Body of pancreas (tissue), 4 donors: Measurements from ENCODE around the gene SUGCT.

Experiments
- POLR2A ChIP-seq, 3 donors: fragments of 450-650 bp; IDR thresholded peaks; one replicate each; pipeline ENCODE4 v1.6.1; 2016; ENCODE audit warnings: antibody characterized with exemption in 3 of 3, mild to moderate bottlenecking in 2 of 3
- TF ChIP-seq, protein P1 (sequence below), 7 experiments: fragments of 450-650 bp in 4 of 7; fragments of 200-600 bp in 3 of 7; sonication (generic) in 3 of 7; IDR thresholded peaks; one replicate each; pipeline ENCODE4 v1.5.1; 2016 to 2019; ENCODE audit warnings: antibody characterized with exemption in 7 of 7

DNA sequence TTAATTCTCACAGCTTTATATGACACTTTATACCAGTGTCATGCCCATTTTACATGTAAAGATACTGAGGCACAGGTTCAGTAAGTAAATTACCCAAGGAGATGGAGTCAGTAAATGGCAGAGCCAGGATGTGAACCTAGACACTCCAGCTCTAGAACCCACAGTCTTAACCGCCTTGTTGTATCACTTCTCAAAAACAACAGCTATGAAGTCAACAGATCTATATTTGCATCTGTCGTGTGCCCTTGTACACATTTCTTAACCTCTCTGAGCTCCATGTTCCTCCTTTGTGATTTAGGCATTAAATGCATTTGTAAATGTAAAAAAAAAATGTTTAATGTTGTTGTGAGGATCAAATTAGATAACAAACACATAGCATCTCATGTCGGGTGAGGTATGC lies 716.2 kb downstream of the SUGCT start:
- TF ChIP-seq, protein P1, sequence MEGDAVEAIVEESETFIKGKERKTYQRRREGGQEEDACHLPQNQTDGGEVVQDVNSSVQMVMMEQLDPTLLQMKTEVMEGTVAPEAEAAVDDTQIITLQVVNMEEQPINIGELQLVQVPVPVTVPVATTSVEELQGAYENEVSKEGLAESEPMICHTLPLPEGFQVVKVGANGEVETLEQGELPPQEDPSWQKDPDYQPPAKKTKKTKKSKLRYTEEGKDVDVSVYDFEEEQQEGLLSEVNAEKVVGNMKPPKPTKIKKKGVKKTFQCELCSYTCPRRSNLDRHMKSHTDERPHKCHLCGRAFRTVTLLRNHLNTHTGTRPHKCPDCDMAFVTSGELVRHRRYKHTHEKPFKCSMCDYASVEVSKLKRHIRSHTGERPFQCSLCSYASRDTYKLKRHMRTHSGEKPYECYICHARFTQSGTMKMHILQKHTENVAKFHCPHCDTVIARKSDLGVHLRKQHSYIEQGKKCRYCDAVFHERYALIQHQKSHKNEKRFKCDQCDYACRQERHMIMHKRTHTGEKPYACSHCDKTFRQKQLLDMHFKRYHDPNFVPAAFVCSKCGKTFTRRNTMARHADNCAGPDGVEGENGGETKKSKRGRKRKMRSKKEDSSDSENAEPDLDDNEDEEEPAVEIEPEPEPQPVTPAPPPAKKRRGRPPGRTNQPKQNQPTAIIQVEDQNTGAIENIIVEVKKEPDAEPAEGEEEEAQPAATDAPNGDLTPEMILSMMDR (IDR thresholded peaks at IDR 0.05): no peak
- TF ChIP-seq POLR2A (IDR thresholded peaks at IDR 0.05): no peak
